ENCODE measurements around the gene DCLK1.

DCLK1 gene

GRCh38 chr13:35826626-35827254 lies 304.4 kb downstream of the DCLK1 start:
- no peak for DNase-seq (ENCODE audit: low read depth)

- DNase-seq (ENCODE audit: low read depth) = no peak
Observed at GRCh38 chr13:35824825-35825224, 306.4 kb downstream of the DCLK1 start.

- DNase-seq (ENCODE audit: low read depth) = no peak
Observed at GRCh38 chr13:35824395-35824794, 306.8 kb downstream of the DCLK1 start.

- no peak for DNase-seq (ENCODE audit: low read depth)
Observed at GRCh38 chr13:35822666-35823065, 308.5 kb downstream of the DCLK1 start.

GRCh38 chr13:35818633-35819067 lies 312.5 kb downstream of the DCLK1 start:
- no peak for DNase-seq (ENCODE audit: low read depth)

DNA sequence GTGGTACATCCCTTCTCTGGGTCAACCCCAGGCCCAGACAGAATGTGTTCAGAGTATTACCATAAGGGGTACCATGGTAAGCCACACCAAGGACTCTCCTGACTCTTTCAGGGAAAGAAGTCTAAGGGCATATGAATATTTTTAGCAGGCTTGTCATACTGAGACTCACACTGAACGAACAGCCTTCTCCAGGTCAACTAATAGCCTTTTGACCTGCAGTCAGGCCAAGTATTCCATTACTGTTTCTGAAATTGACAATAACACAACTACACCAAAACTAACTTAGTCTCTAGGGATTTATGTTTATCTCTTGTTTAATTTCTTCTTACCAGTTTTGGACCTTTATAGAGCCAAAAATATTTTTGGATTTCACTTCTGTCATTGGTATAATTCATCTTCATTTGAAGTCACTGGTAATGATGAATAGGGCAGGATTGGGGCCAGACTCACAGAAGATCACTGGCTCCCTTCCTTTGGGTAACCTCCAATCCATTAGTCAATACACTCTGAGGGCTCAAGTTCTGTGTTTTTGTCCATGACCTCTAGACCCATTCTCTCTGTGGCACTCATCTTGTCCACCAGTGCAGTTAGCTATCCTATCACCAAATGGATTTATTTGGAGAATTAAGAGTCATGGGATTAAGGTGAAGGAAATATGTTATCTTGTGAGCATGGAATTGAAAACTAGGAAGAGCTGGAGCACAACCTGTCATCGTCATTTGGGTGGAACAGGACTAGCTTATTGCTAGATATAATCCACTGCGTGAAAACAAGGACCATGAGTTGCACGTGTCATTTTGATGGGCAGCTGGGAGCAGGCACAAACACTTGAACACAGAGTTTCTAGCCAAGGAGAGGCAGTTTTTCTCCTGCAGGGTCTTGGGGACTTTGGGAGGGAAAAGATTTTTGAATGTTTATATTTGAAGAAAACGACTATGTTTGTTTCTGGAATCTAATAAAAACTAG lies 313.3 kb downstream of the DCLK1 start:
- no peak for DNase-seq (ENCODE audit: low read depth)

DNA sequence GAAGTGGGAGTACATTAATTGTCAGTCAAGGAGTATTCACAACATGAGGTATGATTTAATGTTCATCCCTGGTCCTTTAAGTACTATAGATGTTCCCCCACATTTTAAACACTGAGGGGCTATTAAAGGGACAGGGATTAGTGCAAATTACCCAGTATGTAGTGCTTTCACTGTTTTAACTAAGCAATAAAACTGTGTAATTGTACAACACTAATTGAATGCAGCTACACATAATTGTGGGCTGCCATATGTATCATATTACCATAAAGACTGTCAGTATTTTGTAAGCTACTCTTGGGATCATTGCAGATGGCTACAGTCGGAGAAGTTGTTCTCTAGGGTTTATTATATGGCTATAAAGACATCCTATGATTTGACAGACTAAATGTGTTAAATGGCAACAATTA lies 316.6 kb downstream of the DCLK1 start:
- no peak for DNase-seq (ENCODE audit: low read depth)

- no peak for DNase-seq (ENCODE audit: low read depth)
Observed at GRCh38 chr13:35812736-35813135, 318.4 kb downstream of the DCLK1 start.

DNA sequence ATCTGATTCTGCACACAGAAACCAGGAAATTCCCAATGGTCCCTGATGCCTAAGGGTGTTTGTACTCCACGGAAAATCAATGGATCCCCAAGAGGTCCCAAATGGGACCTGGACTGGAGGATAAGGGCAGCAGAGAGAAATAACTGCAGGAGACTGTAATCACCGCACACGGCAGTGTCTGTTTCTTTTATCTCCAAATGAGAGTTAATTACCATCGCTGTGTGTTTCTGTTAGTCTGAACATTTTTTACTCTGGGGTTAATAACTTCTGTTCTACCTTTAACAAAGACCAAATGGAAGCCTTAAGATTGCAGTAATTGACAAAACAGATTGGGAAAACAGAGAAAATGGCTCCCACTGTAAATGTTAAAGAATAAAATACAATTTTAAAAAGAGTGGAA lies 320.9 kb downstream of the DCLK1 start:
- no peak for DNase-seq (ENCODE audit: low read depth)

DNA sequence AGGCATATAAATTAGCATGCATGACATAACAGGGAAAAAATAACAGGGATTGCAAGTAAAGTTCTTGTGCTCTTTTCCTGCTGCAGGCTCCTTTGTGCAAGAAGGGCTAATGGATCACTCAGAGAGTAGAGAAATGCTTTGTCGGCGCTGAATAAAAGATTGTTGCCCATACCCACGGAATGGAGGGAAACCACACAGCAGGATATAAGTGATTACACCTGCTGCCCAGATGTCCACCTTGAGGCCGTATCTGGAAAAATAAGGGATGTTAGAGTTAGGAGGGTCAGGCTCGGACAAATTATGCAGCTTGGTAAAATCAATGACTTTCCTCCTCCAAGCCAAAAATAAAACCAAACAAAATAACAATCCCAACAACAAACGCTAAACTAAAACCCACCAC lies 322.3 kb downstream of the DCLK1 start:
- no peak for DNase-seq (ENCODE audit: low read depth)

DNA sequence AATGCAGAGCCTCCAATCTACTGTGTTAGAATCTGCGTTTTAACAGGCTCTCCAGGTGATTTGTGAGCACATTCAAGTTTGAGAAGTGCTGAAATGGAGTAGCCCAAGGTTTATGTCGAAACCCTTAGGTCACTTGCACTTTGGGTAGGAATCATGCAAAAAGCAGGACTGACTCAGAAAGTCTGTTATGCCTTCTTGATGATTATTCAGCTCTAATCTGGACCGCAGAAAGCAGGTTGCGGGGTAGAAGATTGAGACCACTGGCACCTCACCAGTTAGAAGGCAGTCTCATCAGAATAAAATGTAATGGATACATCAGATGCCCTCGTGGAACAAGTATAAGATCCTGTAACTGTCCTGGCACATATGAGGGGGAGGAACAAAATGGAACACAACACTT lies 326.3 kb downstream of the DCLK1 start:
- no peak for DNase-seq (ENCODE audit: low read depth)

DNA sequence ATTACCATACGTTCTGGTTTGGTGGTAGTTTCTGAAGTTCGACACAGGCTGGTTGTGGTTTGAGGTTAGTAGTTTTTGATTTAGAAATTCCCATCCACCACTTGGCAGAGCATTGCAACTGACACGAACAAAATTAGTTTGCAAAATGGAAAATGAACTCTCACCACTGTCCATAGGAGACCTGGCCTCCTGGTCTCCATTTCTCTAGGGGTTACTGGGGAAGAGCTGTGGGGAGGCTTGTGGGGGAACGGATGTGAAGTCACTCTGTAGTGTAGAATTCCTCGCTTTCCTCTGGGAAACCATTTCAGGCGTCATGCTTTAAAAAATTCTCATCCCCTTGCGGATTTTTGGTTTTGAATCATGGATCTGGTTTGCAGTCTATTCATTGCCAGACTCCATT lies 333.2 kb downstream of the DCLK1 start:
- no peak for DNase-seq (ENCODE audit: low read depth)

- DNase-seq (ENCODE audit: low read depth) = no peak
Observed at GRCh38 chr13:35797244-35797643, 333.9 kb downstream of the DCLK1 start.

DNA sequence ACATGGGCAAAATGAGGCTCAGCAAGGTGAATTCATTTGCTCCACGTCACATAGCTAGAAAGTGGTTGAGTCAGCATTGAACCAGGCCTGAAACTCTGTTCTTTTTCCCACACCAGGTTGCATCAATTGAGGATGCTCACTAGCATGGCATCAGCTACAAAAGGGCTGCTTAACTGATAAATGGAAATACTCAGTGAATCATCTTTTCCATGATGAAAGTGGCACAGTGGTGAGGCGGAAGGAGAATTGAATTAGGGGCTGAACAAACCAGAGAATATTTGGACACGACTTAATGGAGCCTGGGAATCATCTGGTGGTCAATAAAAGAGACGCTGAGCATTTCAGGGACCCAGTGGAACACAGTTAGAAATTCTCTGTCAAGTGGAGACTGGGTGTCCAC lies 334.6 kb downstream of the DCLK1 start:
- no peak for DNase-seq (ENCODE audit: low read depth)

- no peak for DNase-seq (ENCODE audit: low read depth)
Observed at GRCh38 chr13:35794734-35795389, 336.3 kb downstream of the DCLK1 start.

DNA sequence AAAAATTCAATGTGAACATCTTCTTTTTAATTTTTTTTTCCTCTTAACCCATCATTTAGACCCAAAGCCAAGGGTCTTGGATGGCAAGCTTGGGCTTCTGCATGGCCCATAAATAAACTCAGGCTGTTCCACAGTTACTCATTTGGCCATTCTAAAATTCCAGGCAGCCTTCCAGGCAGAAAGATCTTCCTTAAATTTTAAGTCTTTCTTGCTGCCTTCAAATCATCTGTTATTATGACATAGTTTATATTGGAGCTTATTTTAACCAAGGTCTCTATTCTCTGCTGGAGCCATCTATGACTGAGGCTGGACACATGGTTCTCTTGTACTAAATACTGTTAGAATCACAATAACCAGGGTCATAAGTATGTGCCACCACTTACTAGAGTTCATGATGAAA lies 337.4 kb downstream of the DCLK1 start:
- no peak for DNase-seq (ENCODE audit: low read depth)

- DNase-seq (ENCODE audit: low read depth) = no peak
Observed at GRCh38 chr13:35792911-35793310, 338.3 kb downstream of the DCLK1 start.

DNA sequence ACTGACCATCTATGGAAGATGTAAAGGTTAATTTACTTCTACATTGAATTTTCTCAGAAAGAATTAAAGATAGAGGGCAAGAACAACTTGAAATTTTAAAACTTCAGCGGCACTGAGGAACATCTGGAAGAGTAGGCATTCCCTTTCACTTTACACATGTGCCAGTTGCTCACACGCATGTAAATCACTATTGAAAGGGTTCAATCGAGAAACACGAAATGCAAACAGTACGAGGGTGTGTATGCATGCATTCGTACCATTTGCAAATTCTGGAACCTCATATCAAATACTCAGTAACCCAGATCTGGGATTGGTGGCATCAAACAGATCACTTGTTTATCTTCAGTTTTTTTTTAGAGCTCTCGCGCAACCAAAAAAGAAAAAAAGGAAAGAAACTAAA lies 339.2 kb downstream of the DCLK1 start:
- no peak for DNase-seq (ENCODE audit: low read depth)

GRCh38 chr13:35791184-35791851 lies 339.9 kb downstream of the DCLK1 start:
- no peak for DNase-seq (ENCODE audit: low read depth)

DNA sequence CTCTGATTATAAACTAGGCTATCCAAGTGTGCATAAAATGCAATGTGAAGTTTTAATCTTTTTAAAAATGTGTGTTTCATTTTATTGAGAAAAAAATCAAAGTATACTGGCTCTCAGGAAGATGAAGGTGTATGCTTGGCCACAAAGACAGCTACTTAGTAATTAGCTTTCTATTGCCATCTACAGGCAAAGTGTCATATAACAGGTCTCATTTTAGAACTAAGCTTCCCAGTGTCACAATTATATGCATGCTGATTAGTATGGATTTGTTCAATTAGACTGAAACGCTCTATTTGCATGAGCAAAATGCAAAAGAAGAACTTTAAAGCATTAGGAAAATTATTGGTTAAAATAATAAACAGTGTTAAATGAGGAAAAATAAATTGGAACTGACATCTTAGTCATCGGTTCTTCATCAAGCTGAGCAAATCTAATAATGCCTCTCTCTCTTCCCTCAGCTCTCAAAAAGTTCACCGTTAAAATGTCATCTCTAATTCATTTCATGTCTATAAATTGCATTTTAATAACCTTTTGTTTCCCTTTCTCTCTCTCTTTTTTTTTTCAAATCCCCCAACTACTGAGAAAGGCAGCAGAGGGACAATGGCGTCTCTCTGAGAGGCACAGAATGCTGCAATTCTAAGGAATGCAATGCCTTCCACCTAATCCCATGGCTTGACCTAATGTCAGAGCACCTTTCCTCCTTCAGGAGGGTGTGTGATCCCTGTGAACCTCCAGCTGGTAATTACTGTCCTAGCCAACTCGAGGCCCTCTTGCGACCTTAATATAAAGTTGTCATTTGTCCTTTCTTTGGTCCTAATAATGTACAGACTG lies 341.6 kb downstream of the DCLK1 start:
- DNase-seq (ENCODE audit: low read depth) = no peak

DNA sequence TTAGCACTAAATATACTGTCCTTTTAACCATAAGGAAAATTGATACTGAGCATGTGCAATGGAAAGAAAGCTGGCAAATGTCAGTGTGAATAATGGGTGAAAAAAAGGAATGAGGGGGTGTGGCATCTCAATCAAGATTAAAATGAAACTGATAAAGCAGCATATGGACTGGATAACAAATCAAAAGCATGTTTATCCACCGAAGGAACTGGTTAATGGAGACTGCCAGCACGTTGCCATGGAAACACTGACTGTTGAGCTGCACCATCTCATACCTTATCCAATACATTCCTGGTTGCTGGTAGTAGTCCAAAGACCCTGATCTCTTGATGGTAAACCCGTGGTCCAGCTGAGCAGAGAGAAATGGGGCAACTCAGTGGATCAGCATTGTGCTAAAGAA lies 343.2 kb downstream of the DCLK1 start:
- DNase-seq (ENCODE audit: low read depth) = no peak

Measured in stimulated activated CD8-positive, alpha-beta memory T cell treated with anti-CD3 and anti-CD28 coated beads, Interleukin-12 subunit alpha, Interleukin-12 subunit beta, amount 100 ng/mL, for 4 hours (primary cell).